Fibroblast of lung (primary cell): ENCODE data around the gene LAYN. TPM values are rescaled to one million over a fixed set of nuclear protein-coding genes. Genes with fewer than 3 reads are reported as not detected.

Source experiments
- DNase-seq, 2 donors: peaks; one replicate each; pipeline versions ENCODE4 v3.0.0 to v3.0.0-alpha.2; 2010; ENCODE audit warnings: low read depth in 2 of 2
- H2AFZ ChIP-seq: 2 replicates; pipeline ENCODE4 v1.5.1; 2012; ENCODE audit warnings: low read length, control low read depth, inconsistent platforms
- H3K27ac ChIP-seq: 2 replicates; pipeline ENCODE4 v1.5.1; 2011; ENCODE audit warnings: low read length, control low read depth; ENCODE audit not compliant: insufficient read depth
- H3K27me3 ChIP-seq: 2 replicates; pipeline ENCODE4 v1.5.1; 2011; ENCODE audit warnings: mild to moderate bottlenecking, low read length; ENCODE audit not compliant: control insufficient read depth, insufficient read depth
- H3K36me3 ChIP-seq: 2 replicates; pipeline ENCODE4 v1.5.1; 2011; ENCODE audit warnings: low read length; ENCODE audit not compliant: control insufficient read depth, insufficient read depth
- H3K4me1 ChIP-seq: 2 replicates; pipeline ENCODE4 v1.5.1; 2011; ENCODE audit warnings: low read length; ENCODE audit not compliant: control insufficient read depth, insufficient read depth; ENCODE audit errors: extremely low read depth
- H3K4me2 ChIP-seq: 2 replicates; pipeline ENCODE4 v1.5.1; 2011; ENCODE audit warnings: low read length, control low read depth; ENCODE audit not compliant: insufficient read depth; ENCODE audit errors: extremely low read depth
- H3K4me3 ChIP-seq, 4 experiments: fragments of 200-600 bp in 1 of 4; sonication (generic) in 1 of 4; replicated peaks in 1 of 4; 2 replicates each; pipeline ENCODE4 v1.5.1; 2011 to 2016; ENCODE audit warnings: low read length in 4 of 4, low read depth in 3 of 4, mild to moderate bottlenecking in 3 of 4, control low read depth in 2 of 4, inconsistent platforms in 1 of 4, mixed read lengths in 1 of 4; ENCODE audit not compliant: insufficient read depth in 1 of 4; ENCODE audit errors: control extremely low read depth in 1 of 4
- H3K79me2 ChIP-seq: 2 replicates; pipeline ENCODE4 v1.5.1; 2012; ENCODE audit warnings: mild to moderate bottlenecking, low read length, inconsistent platforms; ENCODE audit not compliant: control insufficient read depth, insufficient read depth
- H3K9ac ChIP-seq: 2 replicates; pipeline ENCODE4 v1.5.1; 2011; ENCODE audit warnings: mild to moderate bottlenecking, low read length, control low read depth; ENCODE audit not compliant: insufficient read depth
- H3K9me3 ChIP-seq: 2 replicates; pipeline ENCODE4 v1.5.1; 2012; ENCODE audit warnings: low read depth, low read length; ENCODE audit not compliant: control insufficient read depth, insufficient read depth
- H4K20me1 ChIP-seq: 2 replicates; pipeline ENCODE4 v1.5.1; 2011; ENCODE audit warnings: low read length; ENCODE audit not compliant: control insufficient read depth, insufficient read depth; ENCODE audit errors: extremely low read depth
- CTCF ChIP-seq, 2 donors: IDR thresholded peaks in 1 of 2; conservative IDR thresholded peaks in 1 of 2; 1 replicate in 1 of 2; 2 replicates in 1 of 2; pipeline ENCODE4 v1.5.1; 2011 to 2012; ENCODE audit warnings: low read length in 2 of 2, control low read depth in 1 of 2, inconsistent platforms in 1 of 2, low read depth in 1 of 2, mild to moderate bottlenecking in 1 of 2
- EZH2 ChIP-seq: IDR thresholded peaks from 2 replicates; pipeline ENCODE4 v1.5.1; 2012; ENCODE audit warnings: low read length, control low read depth, mild to moderate bottlenecking; ENCODE audit errors: missing control alignments
- polyA plus RNA-seq, 2 donors: library from polyadenylated mRNA; depleted of rRNA in 1 of 2; stranded (reverse) in 1 of 2; unstranded in 1 of 2; fragments of >200 nt; gene quantifications; 2 replicates each; pipeline ENCODE4 v1.2.1, GENCODE V29; 2011 to 2012; ENCODE audit warnings: missing spikeins in 1 of 2
- total RNA-seq: library from RNA; depleted of rRNA; stranded (reverse); fragments of >200 nt; gene quantifications from 2 replicates; pipeline ENCODE4 v1.2.1, GENCODE V29; 2014

The LAYN gene
- total and polyA plus RNA-seq, 2 donors (not counting 1 experiment from before 2014, with no cell fraction given), result 117 to 140 TPM

GRCh38 chr11:111527279-111527678 is 13.2 kb upstream of the LAYN start:
- DNase-seq, result no peak
- no peak overlapping the region for H3K9ac ChIP-seq

GRCh38 chr11:111528557-111528956 is 12.0 kb upstream of the LAYN start:
- H3K36me3 ChIP-seq, result no peaks in the 10 kb centered on the region
- H3K4me1 ChIP-seq, result peaks cover 14% of the 10 kb centered on the region
- no peaks in the 10 kb centered on the region for H3K79me2 ChIP-seq
- no peak overlapping the region for H3K9ac ChIP-seq
- no peak overlapping the region for H3K27ac ChIP-seq
- no peak for TF ChIP-seq EZH2
- TF ChIP-seq CTCF (conservative IDR thresholded peaks at IDR 0.05 in 1 of 2, IDR thresholded peaks at IDR 0.05 in 1 of 2; ENCODE audit: low read depth in 1 of 2, low read length in 2 of 2), result peak in 1 of 2 donors; percentile 20
- H4K20me1 ChIP-seq, result no peaks in the 10 kb centered on the region
- no peak overlapping the region for H3K4me3 ChIP-seq
- H3K27me3 ChIP-seq, result no peaks in the 10 kb centered on the region
- DNase-seq, result peak in 1 of 2 donors; percentile 23
- no peak overlapping the region for H3K4me2 ChIP-seq
- H2AFZ ChIP-seq, result peak overlapping the region; percentile 40
- no peaks in the 10 kb centered on the region for H3K9me3 ChIP-seq

More at GRCh38 chr11:111527279-111527678, 13.2 kb upstream of the LAYN start:
- Histone ChIP-seq H3K27ac (no peak overlapping the region), H2AFZ (no peak overlapping the region), H3K27me3 (no peaks in the 10 kb centered on the region), H3K79me2 (no peaks in the 10 kb centered on the region), H3K9me3 (no peaks in the 10 kb centered on the region), H3K36me3 (no peaks in the 10 kb centered on the region), H3K4me3 (no peak overlapping the region), H4K20me1 (no peaks in the 10 kb centered on the region), H3K4me1 (peaks cover 14% of the 10 kb centered on the region), H3K4me2 (no peak overlapping the region)
- no peak for TF ChIP-seq CTCF (conservative IDR thresholded peaks at IDR 0.05 in 1 of 2, IDR thresholded peaks at IDR 0.05 in 1 of 2; ENCODE audit: low read depth in 1 of 2, low read length in 2 of 2)
- no peak for TF ChIP-seq EZH2

- no peak overlapping the region for H2AFZ ChIP-seq
- no peaks in the 10 kb centered on the region for H3K9me3 ChIP-seq
- no peaks in the 10 kb centered on the region for H3K27me3 ChIP-seq
- TF ChIP-seq EZH2 (no peak), CTCF (conservative IDR thresholded peaks at IDR 0.05 in 1 of 2, IDR thresholded peaks at IDR 0.05 in 1 of 2; ENCODE audit: low read depth in 1 of 2, low read length in 2 of 2) (no peak)
- no peaks in the 10 kb centered on the region for H3K36me3 ChIP-seq
- no peaks in the 10 kb centered on the region for H3K79me2 ChIP-seq
- H4K20me1 ChIP-seq, result no peaks in the 10 kb centered on the region
- H3K9ac ChIP-seq, result no peak overlapping the region
- no peak overlapping the region for H3K27ac ChIP-seq
- H3K4me2 ChIP-seq, result no peak overlapping the region
- peaks cover 14% of the 10 kb centered on the region for H3K4me1 ChIP-seq
- peak in 1 of 2 donors; percentile 88 for DNase-seq
- no peak overlapping the region for H3K4me3 ChIP-seq
Measured at GRCh38 chr11:111530091-111530490, 10.4 kb upstream of the LAYN start.
